Fibroblast of skin of right quadriceps (primary cell): ENCODE data around the gene RIMBP2.

Source experiments
- DNase-seq: peaks from one replicate; pipeline ENCODE4 v3.0.0-alpha.2; 2013

RIMBP2 gene

DNA sequence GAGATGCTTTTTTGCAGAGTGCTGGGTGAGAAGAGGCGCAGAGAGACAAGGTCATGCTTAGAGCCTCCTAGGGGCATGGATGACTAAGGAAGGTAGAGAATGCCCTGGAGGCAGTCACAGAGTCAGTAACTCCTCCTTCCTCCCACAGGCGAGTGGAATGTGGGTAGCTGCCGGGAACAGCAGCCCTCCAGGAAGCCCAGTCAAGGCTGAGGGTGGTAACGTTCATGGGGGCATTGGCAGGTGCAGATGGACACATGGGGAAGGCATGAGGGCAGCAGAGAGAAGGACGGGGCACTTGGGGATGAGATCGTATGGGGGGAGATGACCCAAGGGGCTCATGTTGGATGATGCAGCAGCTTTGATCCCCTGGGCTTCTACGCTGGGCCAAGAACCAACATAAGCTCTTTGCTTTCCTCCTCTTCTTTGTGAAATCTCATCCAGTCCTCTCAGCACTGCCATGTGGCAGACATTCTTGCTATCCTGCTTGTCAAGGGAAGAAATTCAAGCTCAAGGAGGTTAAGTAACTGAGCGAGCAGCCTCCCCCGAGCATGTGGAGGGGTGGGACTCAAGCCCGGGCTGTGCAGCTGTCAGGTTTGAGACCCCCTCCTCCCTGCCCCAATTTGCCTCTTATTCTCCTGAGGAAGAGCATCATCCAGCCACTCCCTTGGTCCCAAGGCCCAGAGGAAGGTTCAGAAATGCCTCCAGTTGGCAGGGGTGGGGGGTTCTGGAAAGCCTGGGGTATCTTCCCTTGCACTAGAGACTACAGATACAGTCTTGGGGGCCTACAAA is 190.5 kb downstream of the RIMBP2 start:
- DNase-seq = no peak

DNA sequence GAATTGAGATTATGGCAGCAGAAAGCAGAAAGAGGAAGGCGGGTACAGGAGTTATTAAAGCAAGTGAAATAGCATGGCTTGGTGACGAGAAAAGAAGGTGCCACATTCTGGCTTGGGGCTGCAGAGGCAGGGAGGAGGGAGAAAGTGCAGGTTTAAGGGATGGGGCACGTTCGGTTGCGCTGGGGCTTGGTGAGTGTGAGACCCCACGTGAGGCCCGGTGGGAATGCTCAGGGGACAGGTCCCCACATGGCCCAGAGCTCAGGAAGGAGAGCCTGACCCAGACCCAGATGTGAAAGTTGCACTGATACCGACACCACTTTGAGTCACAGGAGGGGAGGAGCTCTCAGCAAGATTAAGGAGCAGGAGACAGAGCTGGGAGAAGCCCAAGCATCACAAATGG is 191.3 kb downstream of the RIMBP2 start:
- no peak for DNase-seq

DNA sequence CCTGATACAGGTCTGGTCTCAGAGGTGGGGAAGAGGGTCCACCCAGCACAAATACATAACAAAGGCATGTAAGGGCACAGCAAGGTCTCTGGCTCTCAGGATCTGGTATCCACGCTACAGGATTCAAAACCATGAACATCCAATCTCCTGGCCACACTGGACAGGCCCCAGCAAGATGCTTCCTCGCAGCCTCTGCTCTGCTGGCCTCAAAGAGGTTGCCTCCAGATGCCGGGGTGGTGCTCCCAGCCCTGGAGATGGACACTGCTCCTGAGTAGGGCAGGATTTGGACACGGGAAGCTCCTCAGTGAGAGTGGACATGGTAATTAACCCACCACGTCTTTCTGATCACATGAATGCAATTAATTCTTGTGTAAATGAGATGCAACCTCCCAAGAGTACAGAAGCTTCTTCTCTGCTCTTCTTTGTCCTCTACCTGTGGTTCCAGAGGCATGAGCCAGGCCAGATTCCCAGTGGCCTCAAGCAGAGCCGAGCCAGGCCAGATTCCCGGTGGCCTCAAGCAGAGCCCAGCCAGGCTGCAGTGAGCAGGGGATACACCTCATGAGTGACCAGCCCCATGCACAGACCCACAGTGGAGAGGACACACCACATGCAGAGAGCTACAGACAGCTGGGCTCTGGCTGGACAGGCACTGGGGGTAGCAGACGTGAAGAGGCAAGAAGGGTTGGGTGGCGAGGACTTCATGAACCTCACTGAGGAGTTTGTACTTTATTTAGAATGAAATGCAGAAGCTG is 192.1 kb downstream of the RIMBP2 start:
- no peak for DNase-seq

DNA sequence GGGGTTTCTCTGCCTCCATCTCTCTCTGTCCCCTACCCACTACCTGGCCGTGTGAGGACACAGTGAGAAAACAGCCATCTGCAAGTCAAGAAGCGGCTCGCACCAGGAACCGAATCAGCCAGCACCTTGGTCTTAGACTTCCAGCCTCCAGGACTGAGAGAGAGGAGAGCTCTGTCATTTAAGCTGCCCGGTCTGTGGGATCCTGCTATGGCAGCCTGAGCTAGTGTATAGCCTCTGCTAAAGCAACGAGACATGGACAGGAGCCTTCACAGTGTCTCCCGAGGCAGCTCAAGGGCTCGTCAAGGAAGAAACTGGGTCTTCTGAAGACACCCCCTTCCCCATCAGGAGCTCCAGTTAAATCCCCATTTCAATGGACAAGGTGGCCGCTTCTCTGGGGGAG is 192.9 kb downstream of the RIMBP2 start:
- no peak for DNase-seq

DNA sequence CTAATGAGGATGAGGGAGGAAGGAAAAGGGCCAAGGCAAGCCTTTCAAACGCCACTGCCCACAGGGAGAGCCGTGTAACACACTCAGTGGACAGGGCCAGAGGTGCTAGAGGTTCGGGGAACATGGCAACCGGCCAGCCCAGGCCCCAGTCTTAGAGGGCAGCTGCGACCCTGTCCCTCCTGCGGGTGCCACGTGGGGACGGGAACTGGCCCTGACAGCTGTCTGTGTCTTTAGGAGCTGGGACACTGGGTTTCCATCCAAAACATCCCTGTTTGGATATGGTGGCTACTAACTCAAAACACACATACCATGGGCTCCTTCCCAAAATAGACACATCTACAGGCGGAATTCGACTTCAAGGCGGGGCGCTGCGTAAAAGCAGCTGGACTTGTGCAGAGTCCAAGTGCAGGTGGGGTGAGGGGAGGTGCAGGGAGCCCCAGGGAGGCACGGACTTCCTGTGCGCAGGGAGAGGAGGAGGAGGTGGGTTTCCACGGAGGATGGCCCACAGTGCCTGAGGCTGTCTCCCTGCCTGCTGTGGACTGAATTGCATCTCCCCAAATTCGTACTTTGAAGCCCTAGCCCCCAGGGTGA is 193.8 kb downstream of the RIMBP2 start:
- no peak for DNase-seq

DNA sequence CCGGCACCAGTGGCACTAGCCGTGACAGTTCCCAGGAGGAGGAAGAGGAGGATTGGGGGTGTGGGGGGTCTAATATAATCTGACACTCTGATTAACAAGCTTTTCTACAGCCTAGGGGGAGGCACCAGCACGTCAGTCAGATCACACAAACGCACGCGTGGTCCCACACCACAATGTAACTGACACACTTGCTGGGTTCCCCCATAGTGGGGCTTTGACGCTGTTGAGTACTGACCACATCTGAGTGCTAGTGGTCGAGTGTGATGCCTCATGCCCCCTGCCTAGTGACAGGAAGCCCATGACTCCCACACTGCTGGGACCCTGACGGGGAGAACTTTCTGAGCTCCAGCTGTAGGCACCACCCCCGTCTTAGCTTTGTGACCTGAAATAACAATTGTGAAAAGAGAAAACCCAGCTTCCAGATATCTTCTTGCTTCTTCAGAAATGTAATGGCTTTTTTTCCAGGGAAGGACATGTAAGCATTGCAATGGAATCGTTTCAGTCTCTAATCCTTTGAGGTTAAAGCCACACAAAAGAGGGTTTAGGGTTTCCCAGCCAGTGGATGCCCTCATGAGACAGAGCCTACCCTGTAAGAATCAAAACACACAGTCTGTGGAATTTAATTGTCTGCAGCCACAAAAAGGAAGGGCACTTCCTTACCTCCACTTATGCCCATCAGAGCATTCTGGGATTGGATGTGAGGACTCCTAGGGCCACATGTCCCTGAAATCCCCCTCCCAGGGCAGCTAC is 194.5 kb downstream of the RIMBP2 start:
- no peak for DNase-seq

DNA sequence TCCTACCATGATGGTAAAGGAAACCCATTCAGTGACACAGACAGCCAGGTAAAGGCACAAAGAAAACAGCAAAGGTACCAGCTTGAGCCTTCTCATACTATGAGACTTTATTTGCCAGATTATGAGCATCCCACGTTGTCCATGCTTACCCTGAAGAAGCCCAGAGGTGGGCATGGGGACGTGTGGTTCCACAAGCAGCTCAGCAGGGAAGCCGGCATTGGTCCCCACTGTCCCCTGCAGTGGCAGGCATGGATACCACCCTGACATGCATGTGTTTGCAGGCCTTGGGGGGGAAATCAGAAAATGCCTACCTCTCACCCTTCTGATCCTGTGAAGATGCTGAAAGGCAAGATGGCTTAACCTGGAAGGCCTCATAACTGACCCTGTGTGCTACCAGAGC is 195.3 kb downstream of the RIMBP2 start:
- DNase-seq = no peak

DNA sequence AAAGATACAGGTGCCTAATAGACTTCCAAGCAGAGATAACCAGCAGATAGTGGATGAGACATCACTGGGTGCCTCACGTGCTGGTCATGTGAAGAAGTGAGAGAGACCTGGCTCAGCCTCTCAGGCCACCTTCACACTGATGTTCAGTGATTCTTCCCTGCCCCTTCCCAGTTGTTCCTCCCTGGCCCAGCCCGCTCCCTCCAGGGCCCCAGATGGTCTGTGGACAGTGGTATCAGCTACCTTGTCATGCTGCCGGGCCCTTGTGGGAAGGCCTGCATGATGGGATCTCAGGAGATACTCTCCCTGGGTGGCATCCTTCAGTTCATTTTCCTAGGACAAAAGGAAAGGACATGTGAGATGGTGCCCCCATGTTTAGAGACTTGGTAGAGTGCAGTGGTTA is 198.5 kb downstream of the RIMBP2 start:
- DNase-seq = no peak

DNA sequence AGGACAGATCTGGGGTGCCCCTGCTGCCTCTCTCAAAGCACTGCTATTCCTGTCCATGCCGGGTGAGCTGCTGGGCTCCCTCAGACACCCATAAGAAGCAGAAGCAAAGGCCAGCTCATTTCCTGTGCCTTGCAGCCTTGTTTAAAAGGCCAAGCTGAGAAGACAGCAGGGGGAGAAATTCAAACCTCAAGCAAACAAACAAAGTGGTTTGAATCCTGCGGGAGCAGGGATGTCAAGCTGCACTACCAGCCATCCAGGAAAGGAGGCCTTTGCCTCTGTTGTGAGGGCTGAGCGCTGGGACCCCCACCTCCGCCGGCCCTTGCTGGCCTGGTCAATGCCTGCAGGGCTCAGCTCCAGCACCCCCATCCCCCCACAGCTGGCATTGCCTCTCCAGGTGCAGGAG is 201.9 kb downstream of the RIMBP2 start:
- no peak for DNase-seq

DNA sequence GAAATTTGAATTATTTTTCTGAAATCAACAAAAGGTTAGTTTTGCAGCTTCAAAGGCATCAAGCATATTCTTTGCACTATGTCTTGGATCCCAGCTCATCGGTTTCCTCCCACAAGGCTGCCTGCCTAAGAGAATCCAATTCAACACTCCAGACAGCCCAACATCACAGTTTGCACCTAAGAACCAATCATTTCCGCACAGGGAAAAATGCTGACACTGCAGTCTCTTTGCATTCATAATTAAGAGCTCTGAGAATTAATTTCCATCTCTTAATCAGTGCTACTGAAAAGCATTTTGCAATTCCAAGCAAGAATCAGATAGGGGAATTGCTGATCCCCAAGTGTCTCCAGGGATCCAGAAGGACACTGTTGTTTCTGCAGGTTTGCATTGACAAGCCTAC is 202.5 kb downstream of the RIMBP2 start:
- no peak for DNase-seq

DNA sequence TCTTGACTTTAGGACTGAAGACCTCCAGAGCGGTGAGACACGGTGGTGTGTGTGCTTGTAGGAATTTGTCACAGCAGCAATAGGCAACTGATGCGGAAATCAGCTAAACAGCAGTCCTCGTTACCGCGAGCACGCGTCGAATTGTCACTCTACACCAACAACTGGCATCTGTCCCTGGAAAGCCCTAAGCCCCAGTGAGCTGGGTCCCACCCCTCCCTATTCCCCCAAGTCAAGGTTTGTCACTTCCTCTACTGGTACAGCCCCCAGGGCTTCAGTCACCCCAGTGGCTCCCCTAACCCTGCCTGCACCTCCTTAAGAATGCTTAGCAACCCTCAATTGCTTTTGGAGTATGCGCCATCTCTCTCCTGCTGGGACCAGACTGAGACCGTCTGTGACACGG is 204.8 kb downstream of the RIMBP2 start:
- DNase-seq = no peak

DNA sequence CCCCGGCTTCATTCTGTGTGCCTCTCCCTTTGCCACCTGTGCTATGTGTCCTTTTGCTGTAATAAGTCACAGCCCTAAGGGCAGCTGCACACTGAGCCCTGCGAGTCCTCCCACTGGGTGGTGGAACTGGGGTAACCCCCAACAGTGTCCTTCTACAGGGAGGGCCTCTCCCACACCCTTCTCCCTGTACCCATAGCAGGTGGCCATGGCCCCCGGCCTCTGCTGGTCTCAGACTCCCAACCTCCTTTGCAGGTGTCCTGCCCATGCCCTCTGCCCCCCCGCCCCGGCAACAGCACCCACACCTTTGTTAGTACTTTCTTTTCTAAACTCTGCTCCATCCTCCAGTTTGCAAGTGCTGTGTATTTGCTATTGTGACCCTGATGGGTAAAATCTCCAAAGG is 206.6 kb downstream of the RIMBP2 start:
- DNase-seq = no peak

DNA sequence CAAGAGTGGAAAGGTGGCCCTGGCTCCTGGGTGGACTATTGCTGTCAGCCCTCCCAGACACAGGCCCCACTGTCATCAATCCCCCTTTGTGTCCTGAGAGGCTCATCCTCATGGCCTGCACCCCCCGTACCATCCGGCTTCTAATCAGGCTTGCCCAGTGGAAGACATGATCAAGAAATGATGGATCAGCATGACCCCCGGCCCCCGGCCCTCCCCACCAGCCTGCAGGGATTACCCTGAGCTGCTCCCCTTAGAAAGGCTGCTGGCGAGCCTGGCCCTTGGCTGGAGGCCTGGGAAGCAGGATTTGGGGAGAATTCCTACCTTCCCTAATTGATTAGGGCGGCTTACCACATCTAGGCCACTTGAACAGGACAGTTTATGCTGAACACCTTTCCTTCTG is 207.3 kb downstream of the RIMBP2 start:
- DNase-seq = no peak

DNA sequence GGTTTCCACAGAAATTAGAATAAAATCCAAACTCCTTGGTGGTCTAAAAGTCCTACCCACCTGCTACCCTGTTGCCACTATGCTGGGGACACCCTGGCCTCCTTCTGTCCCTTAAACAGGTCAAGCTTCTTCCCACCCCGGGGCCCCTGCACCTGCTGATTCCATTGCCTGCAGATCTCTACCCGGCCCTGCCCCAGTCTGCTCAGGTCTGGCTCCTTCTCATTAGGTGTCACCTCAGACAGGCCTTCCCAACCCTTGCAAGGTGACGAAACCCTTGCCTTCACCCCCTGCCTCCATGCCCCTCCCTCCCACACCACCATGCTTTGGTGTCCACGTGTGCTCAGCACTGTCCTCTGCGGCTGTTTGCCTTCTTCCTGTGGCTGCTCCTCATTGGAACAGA is 207.8 kb downstream of the RIMBP2 start:
- DNase-seq = no peak

DNA sequence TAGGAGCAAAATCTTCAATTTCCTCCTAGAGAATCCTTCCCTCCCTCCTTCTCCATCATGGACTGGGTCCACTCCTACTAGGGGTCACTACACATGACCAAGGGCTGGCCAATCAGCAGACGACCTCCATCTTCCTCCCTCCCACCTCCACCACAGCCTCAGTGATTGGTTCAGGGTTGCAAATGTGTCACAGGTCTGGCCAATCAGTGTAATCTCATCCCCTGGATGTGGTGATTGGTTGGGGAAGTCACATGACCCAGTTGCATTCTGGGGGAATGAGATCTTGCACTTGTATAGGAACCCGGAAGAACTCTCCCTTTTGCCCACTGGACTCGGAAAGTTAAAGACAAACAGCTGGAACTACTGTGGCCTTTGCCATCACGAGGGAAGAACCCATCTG is 209.3 kb downstream of the RIMBP2 start:
- no peak for DNase-seq

DNA sequence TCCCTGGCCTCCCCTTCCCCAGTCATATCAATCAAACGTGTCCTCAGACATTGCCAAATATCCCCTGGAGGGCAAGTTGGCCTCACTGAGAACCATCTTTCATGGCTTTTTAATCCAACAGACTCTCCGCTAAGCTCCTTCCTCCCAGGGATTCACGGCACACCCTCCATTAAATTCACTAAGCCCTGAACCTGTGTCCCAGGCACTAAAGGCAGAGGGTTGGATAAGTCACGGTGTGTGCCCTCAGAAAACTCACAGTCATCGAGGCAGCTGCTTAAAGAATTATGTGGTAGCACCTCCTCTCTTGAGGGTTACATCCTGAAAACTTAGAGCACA is 211.3 kb downstream of the RIMBP2 start:
- no peak for DNase-seq

DNA sequence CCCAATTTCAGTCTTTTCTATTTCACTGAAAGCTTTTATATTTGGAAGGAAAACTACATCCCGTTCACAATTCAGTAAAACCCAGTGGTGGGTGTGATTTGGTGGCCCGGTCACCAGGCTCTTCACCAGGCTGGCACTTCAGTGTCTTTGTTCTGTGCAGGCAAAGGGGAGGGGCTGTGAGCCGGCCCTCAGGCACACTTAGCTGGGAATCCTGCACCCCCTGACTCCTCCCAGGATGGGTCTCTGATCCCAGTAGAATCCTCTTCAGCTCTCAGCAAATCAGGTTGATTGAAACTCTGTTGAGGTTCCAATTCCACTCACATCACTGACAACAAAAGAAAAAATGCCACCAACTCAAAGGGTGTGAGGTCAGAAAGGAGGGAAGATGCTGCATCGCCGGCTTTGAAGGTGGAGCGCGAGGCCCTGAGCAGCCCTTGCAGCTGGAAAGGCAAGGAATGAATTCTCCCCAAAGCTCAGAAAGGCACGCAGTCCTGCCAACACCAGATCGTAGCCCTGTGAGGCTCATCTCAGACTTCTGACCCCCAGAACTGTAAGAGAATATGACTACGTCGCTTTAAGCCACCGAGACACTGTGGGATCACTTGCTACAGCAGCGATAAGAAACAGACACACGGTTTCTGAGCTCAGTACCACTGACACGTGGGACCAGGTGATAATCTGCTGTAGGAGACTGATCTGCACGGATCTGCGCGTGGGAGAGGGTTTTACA is 211.8 kb downstream of the RIMBP2 start:
- DNase-seq = no peak

DNA sequence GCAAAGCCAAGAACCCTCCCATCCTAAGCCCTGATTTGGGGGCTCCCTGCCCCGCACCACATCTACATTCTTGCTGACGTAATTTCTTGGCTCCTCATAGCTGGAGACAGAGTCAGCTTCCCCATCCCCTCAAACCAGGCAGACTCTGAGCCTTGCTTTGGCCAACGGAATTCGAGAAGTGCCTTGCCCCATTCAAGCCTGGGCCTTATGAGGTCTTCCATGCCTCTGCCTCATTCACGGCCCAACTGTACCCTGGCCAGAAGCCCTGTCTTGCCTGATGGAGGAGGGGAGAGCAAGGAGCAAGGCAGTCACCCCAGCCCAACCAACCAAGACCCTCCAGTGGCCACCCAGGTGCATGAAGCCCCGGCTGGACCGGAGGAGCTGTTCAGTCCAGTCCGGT is 214.3 kb downstream of the RIMBP2 start:
- DNase-seq = no peak

DNA sequence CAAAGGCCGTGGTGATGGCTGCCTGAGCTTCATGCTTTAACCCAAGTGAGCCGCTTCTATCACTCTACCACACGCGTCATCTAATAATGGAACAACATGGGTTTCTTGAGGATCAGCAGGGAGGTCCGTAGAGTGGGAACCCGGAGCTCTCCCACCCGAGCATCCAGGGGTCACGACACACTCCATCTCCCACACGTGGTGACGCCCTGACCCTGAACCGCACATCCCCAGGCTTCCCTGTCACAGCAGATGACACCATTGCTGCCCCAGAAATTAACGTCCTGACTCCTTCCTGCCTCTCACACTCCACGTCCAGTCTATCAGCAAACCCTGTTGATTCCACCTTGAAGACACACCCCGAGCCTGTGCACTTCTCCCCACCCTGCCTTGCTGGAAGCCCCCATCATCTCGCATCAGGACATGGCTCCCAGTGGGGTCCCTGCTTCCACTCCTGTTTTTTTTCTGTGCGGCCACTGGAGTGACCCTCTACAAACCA is 215.2 kb downstream of the RIMBP2 start:
- no peak for DNase-seq

DNA sequence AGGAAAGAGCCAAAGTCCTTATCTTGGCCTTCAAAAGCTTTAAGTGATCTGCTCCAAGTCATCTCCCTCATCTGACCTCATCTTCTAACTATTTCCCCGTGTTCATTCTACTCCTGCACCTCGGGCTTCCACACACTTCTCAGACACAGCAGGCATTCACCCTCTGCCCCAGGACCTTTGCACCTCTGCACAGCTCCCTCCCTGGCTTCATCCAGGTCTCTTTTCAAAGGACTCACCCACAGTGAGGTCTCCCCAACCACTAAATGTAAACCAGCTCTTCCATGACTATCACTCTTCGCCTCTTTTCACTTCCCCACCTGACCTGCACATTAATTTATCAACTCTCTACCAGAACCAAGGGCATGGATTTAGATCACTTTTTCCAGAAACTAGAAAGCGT is 216.6 kb downstream of the RIMBP2 start:
- DNase-seq = no peak

DNA sequence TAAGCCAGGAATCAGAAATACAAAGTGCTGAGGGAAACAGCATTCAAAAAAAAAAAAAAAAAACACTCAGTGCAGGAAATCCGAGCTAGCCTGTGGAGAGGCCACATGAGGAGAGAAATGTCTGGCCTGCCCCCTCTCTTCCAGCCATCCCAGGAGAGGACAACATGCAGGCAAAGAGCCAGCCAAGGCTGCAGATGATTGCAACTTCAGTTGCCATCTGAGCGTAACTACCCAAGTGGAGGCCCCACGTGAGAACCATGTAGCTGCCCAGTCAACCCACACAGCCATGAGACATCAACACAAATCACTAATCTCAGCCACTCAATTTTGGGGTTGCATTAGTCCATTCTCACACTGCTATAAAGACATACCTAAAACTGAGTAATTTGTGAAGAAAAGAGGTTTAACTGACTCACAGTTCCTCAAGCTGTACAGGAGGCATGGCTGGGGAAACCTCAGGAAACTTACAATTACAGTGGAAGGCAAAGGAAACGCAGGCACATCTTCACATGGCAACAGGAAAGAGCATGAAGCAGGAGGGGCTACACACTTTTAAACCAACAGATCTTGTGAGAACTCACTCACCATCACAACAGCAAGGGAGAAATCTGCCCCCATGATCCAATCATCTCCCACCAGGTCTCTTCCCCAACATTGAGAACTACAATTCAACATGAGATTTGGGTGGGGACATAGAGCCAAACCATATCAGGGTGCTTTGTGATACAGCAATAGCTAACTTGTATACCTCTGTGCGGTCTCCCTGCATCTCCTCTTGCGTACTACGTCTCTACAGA is 217.3 kb downstream of the RIMBP2 start:
- no peak for DNase-seq

DNA sequence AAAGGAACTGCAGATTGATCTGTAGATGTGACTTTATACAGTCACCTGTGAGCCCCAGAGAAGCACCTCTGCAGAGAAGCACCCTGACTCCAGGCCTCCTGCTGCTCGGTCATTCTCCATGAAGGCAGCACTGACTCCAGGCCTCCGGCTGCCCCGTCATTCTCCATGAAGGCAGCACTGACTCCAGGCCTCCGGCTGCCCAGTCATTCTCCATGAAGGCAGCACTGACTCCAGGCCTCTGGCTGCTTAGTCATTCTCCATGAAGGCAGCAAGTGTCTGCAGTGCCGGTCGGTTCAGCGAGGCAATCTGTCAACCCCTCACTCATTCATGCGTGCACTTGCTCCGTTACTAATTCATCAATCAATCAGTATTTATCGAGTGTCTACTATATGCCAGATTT is 218.1 kb downstream of the RIMBP2 start:
- no peak for DNase-seq
